GM12878 (cell line): ENCODE results near the gene INO80B. TPM values are rescaled to one million over a fixed set of nuclear protein-coding genes. Genes with fewer than 3 reads are reported as not detected.

Source experiments
- ATAC-seq: fragments of 200-7000 bp; cut with Tn5 transposase; 3 replicates; pipeline ENCODE4 v1.9.1; 2020; ENCODE audit warnings: mild to moderate bottlenecking, moderate library complexity
- BruUV-seq: library from RNA; stranded (reverse); fragments of 400-500 nt; replicated peaks from 2 replicates; lab custom pipeline; 2021; lab: Mats Ljungman, UMichigan
- CTCF ChIA-PET: fragments of 300-600 bp; sonication (Branson Sonifier 250); formaldehyde crosslinking; extraction: SDS; loops from one replicate; lab custom pipeline; 2021; ENCODE audit warnings: inconsistent platforms; lab: Yijun Ruan, JAX
- POLR2A ChIA-PET: fragments of 350-600 bp; formaldehyde crosslinking; extraction: SDS; loops from one replicate; lab custom pipeline; 2021; ENCODE audit warnings: inconsistent platforms; lab: Charles Lee
- RAD21 ChIA-PET: fragments of 300-600 bp; sonication (Branson Sonifier 250); formaldehyde crosslinking; loops from one replicate; lab custom pipeline; 2023; ENCODE audit warnings: antibody characterized with exemption; ENCODE audit not compliant: unreplicated experiment; lab: Charles Lee
- SMC1A ChIA-PET: fragments of 300-600 bp; sonication (Branson Sonifier 250); formaldehyde crosslinking; loops from one replicate; lab custom pipeline; 2023; ENCODE audit not compliant: unreplicated experiment, uncharacterized antibody; lab: Charles Lee
- DNase-seq: peaks from one replicate; pipeline ENCODE4 v3.0.0-alpha.2; 2011; ENCODE audit warnings: low read depth, low spot score
- FAIRE-seq: peaks from 3 replicates; lab custom pipeline; 2011; peaks lifted over from hg19 to GRCh38; lab: Jason Lieb, UNC
- H2AFZ ChIP-seq: 2 replicates; pipeline ENCODE4 v1.6.0; 2011; ENCODE audit warnings: low read depth, low read length, control low read depth; ENCODE audit not compliant: control insufficient read depth
- H3K27ac ChIP-seq: 2 replicates; pipeline ENCODE4 v1.5.1; 2011; ENCODE audit warnings: control low read depth; ENCODE audit not compliant: control insufficient read depth, insufficient read depth
- H3K27me3 ChIP-seq, 2 experiments: replicated peaks in 1 of 2; 2 replicates each; pipeline versions ENCODE4 v1.6.0 to v1.6.1; 2011; ENCODE audit warnings: low read length in 1 of 2; ENCODE audit not compliant: control insufficient read depth in 2 of 2, insufficient read depth in 2 of 2
- H3K36me3 ChIP-seq, 2 experiments: 2 replicates each; pipeline ENCODE4 v1.5.1; 2011; ENCODE audit warnings: low read length in 1 of 2; ENCODE audit not compliant: control insufficient read depth in 2 of 2, insufficient read depth in 2 of 2
- H3K4me1 ChIP-seq: 2 replicates; pipeline ENCODE4 v1.6.1; 2011; ENCODE audit warnings: mild to moderate bottlenecking, low read length, moderate library complexity, mixed read lengths; ENCODE audit not compliant: control insufficient read depth, insufficient read depth
- H3K4me2 ChIP-seq: 2 replicates; pipeline ENCODE4 v1.6.0; 2011; ENCODE audit warnings: control low read depth; ENCODE audit not compliant: control insufficient read depth, insufficient read depth
- H3K4me3 ChIP-seq: fragments of 200-600 bp; sonication (generic); 2 replicates; pipeline ENCODE4 v1.5.1; 2016
- H3K79me2 ChIP-seq: 2 replicates; pipeline ENCODE4 v1.6.0; 2011; ENCODE audit warnings: low read length; ENCODE audit not compliant: control insufficient read depth, insufficient read depth
- H3K9ac ChIP-seq: 2 replicates; pipeline ENCODE4 v1.8.0; 2011; ENCODE audit warnings: low read length, control low read depth, mixed read lengths; ENCODE audit not compliant: control insufficient read depth, insufficient read depth
- H3K9me3 ChIP-seq: replicated peaks from 3 replicates; pipeline ENCODE4 v1.5.1; 2011; ENCODE audit warnings: mild to moderate bottlenecking, low read length; ENCODE audit not compliant: control insufficient read depth, insufficient read depth
- H4K20me1 ChIP-seq: 2 replicates; pipeline ENCODE4 v1.6.0; 2011; ENCODE audit not compliant: control insufficient read depth, insufficient read depth
- BCL3 ChIP-seq: IDR thresholded peaks from 2 replicates; pipeline ENCODE4 v1.6.1; 2011; ENCODE audit warnings: borderline replicate concordance, low read depth, mild to moderate bottlenecking, moderate library complexity, low read length; ENCODE audit not compliant: insufficient read depth, poor library complexity, severe bottlenecking
- CBX3 ChIP-seq: fragments of 200-600 bp; sonication (generic); IDR thresholded peaks from 2 replicates; pipeline ENCODE4 v1.6.1; 2016; ENCODE audit warnings: low read depth, borderline replicate concordance
- EED ChIP-seq: sonication (generic); IDR thresholded peaks from 2 replicates; pipeline ENCODE4 v1.6.1; 2016; ENCODE audit warnings: antibody characterized with exemption, low read depth
- EP300 ChIP-seq, 2 experiments: fragments of 150-350 bp in 1 of 2; IDR thresholded peaks; 2 replicates each; pipeline ENCODE4 v1.6.1; 2011 to 2012; ENCODE audit warnings: low read depth in 2 of 2, low read length in 2 of 2, borderline replicate concordance in 1 of 2, improper control_type of control experiment in 1 of 2, inconsistent platforms in 1 of 2; ENCODE audit not compliant: control insufficient read depth in 1 of 2
- ETV6 ChIP-seq, 2 experiments: fragments of 450-650 bp in 1 of 2; IDR thresholded peaks in 1 of 2; conservative IDR thresholded peaks in 1 of 2; 2 replicates each; pipeline ENCODE4 v1.6.1; 2014; ENCODE audit warnings: antibody characterized with exemption in 1 of 2, borderline replicate concordance in 1 of 2, low read depth in 1 of 2, mild to moderate bottlenecking in 1 of 2, moderate library complexity in 1 of 2
- JUND ChIP-seq: IDR thresholded peaks from 2 replicates; pipeline ENCODE4 v1.6.1; 2012; ENCODE audit warnings: low read depth, mild to moderate bottlenecking, low read length, improper control_type of control experiment, moderate library complexity
- RUNX3 ChIP-seq: IDR thresholded peaks from 2 replicates; pipeline ENCODE4 v1.6.1; 2012; ENCODE audit warnings: low read length, inconsistent platforms
- SP1 ChIP-seq: IDR thresholded peaks from one replicate; pipeline ENCODE4 v1.6.1; 2011; ENCODE audit warnings: low read depth, low read length
- ZNF384 ChIP-seq: IDR thresholded peaks from 2 replicates; pipeline ENCODE4 v1.6.1; 2012; ENCODE audit warnings: low read depth, mild to moderate bottlenecking, low read length, improper control_type of control experiment, borderline replicate concordance
- WGBS: methylation state at CpG from one replicate; pipeline ENCODE4 v1.1.6; 2016; ENCODE audit warnings: low lambda C conversion rate; ENCODE audit not compliant: insufficient replicate concordance, insufficient coverage; ENCODE audit errors: missing lambda C conversion rate; 5-methylcytosine and 5-hydroxymethylcytosine counted together
- in situ Hi-C: fragments of 300-500 bp; cut with MboI; formaldehyde crosslinking; loops from 9 replicates; pipeline ENCODE4 v1.14.3; 2018; ENCODE audit warnings: mixed read lengths
- intact Hi-C: fragments of 100-400 bp; cut with micrococcal nuclease; formaldehyde crosslinking; loops from one replicate; pipeline ENCODE4 v1.14.2; 2022; ENCODE audit not compliant: unreplicated experiment
- polyA plus RNA-seq, 11 experiments: library from polyadenylated mRNA; depleted of rRNA in 4 of 11; unstranded in 6 of 11; stranded (reverse) in 5 of 11; fragments of >200 nt; fragmentation: Nextera tagmentation in 4 of 11; fragmentation: Illumina TruSeq in 1 of 11; extraction: Ambion mirVana in 4 of 11; extraction: Trizol in 1 of 11; gene quantifications; 1 replicate in 1 of 11; 2 replicates in 10 of 11; pipeline versions ENCODE4 v1.2.1 to v1.2.3, GENCODE V29; 2011 to 2016; ENCODE audit warnings: inconsistent platforms in 2 of 11, missing spikeins in 2 of 11, low read depth in 1 of 11
- total RNA-seq, 4 experiments: library from RNA; depleted of rRNA in 3 of 4; stranded (reverse); fragments of >200 nt in 3 of 4; fragmentation: Illumina TruSeq in 1 of 4; extraction: Trizol in 1 of 4; gene quantifications; 2 replicates each; pipeline versions ENCODE4 v1.2.1 to v1.2.3, GENCODE V29; 2013 to 2021

Gene INO80B
- total and polyA plus RNA-seq, 10 of the 15 experiments (the other 5 are each of a cell fraction or from before 2014, with no cell fraction given), result 1.3 to 26.7 (median 11.1) TPM

- no peak for TF ChIP-seq RUNX3
- no peak for TF ChIP-seq EED
- no peak for TF ChIP-seq EP300 (IDR thresholded peaks at IDR 0.05; ENCODE audit: borderline replicate concordance in 1 of 2, control insufficient read depth in 1 of 2, low read depth in 2 of 2, low read length in 2 of 2)
- no peak for TF ChIP-seq ETV6 (conservative IDR thresholded peaks at IDR 0.05 in 1 of 2, IDR thresholded peaks at IDR 0.05 in 1 of 2; ENCODE audit: borderline replicate concordance in 1 of 2, low read depth in 1 of 2)
- TF ChIP-seq CBX3, result no peak
- no peak for TF ChIP-seq ZNF384
- TF ChIP-seq JUND, result no peak
- TF ChIP-seq SP1, result no peak
- no peak for TF ChIP-seq BCL3
- TF ChIP-seq, all 136 proteins: peak for 0
- Histone ChIP-seq H3K9me3 (no peaks in the 10 kb centered on the region), H3K27ac (no peak overlapping the region), H3K36me3 (no peaks in the 10 kb centered on the region), H3K79me2 (no peaks in the 10 kb centered on the region; the same call in 1 of the 2 replicates), H4K20me1 (no peaks in the 10 kb centered on the region), H3K27me3 (no peaks in the 10 kb centered on the region), H3K9ac (no peak overlapping the region), H3K4me2 (peak overlapping the region; percentile 88), H3K4me3 (peak overlapping the region; percentile 46; the same call in 1 of the 2 replicates), H3K4me1 (peaks cover 46% of the 10 kb centered on the region), H2AFZ (peak overlapping the region; percentile 86)
- ChIA-PET RAD21 (no interaction called here), CTCF (interaction anchor here (1.0 kb wide), 2 partner anchors 10 to 39 kb away, joined by 3 to 4 read pairs; partner anchors contain the start of gene INO80B), POLR2A (no interaction called here), SMC1A (no interaction called here)
- 88% methylated on average over 35 of the region's 35 CpGs for WGBS
- BruUV-seq, result no TSS peak
- no peak for ATAC-seq
- no peak for FAIRE-seq
- no peak for DNase-seq
- intact Hi-C loops, result no loop called here
- in situ Hi-C loops, result no loop called here
These were observed 39.0 kb upstream of the INO80B start for GRCh38 chr2:74415762-74416395.
